T-helper 1 cell treated with Interleukin-12 subunit alpha and Interleukin-12 subunit beta and Interleukin-4 antibody, amounts not matched to agents 30 μg/mL and 1 μg/mL, for 36 hours (primary cell): Measurements from ENCODE around the gene GPS1.

Experiments
- H3K27ac Mint-ChIP-seq: one replicate; pipeline ENCODE4 v1.8.0; 2021; ENCODE audit warnings: mild to moderate bottlenecking, mixed read lengths
- H3K27me3 Mint-ChIP-seq: one replicate; pipeline ENCODE4 v1.8.0; 2021; ENCODE audit warnings: low read depth, mixed read lengths
- H3K36me3 Mint-ChIP-seq: one replicate; pipeline ENCODE4 v1.8.0; 2021; ENCODE audit warnings: low read depth, mixed read lengths
- H3K4me1 Mint-ChIP-seq: one replicate; pipeline ENCODE4 v1.8.0; 2021; ENCODE audit warnings: low read depth, mixed read lengths
- H3K4me3 Mint-ChIP-seq: one replicate; pipeline ENCODE4 v1.8.0; 2021; ENCODE audit warnings: mild to moderate bottlenecking, moderate library complexity, mixed read lengths
- H3K9me3 Mint-ChIP-seq: one replicate; pipeline ENCODE4 v1.8.0; 2021; ENCODE audit warnings: mixed read lengths

The GPS1 gene

DNA sequence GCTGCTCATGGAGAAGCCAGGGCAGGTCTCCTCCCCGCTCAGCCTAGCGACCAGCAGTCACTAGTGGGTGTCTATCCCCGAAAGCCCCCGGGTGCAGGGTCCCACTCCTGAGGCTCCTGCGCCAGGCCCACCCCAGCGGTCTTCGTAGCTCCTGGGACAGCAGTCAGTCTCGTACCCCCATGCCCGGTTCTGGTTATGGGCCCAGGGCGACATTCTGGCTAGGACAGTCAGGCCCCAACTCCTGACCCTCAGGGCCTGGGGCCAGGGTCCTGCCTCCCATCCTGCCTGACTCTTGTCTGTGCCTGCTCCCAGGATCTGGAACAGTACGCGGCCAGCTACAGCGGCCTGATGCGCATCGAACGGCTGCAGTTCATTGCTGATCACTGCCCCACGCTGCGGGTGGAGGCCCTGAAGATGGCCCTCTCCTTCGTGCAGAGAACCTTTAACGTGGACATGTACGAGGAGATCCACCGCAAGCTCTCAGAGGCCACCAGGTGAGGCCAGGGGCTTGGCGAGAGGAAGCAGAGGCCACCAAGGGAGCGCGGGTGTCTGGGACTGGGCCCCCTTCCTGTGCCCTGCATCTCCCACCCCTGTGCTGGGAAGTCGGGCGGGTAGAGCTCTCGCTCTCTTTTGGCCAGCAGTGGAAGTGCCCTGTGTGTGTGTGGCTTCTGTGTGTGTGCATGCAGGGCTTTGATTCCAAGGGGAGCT, 2.0 kb downstream of the GPS1 start:
- Mint-ChIP-seq H3K27ac (peak overlapping the region; percentile 20), H3K4me1 (peaks cover 7% of the 10 kb centered on the region), H3K9me3 (no peaks in the 10 kb centered on the region), H3K4me3 (peak overlapping the region; percentile 70), H3K27me3 (no peaks in the 10 kb centered on the region), H3K36me3 (peaks cover 3% of the 10 kb centered on the region)

DNA sequence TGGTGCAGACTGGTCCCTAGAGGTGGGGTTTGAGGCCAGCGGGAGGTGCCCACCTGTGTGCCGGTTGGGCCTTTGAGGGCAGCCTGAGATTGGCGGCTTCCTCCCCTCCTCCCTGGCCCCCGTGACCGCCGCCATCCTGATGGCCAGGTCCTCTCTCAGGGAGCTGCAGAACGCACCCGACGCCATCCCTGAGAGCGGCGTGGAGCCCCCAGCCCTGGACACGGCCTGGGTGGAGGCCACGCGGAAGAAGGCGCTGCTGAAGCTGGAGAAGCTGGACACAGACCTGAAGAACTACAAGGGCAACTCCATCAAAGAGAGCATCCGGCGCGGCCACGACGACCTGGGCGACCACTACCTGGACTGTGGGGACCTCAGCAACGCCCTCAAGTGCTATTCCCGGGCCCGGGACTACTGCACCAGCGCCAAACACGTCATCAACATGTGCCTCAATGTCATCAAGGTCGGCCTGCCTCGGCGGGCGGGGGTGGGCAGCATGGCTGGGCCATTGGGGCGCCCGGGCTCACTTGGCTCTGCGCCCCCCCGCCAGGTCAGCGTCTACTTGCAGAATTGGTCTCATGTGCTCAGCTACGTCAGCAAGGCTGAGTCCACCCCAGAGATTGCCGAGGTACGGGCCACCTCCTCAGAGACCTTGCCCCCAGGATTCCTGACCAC, 2.8 kb downstream of the GPS1 start:
- Mint-ChIP-seq H3K36me3 (peaks cover 3% of the 10 kb centered on the region), H3K27me3 (no peaks in the 10 kb centered on the region), H3K9me3 (no peaks in the 10 kb centered on the region), H3K4me3 (peak overlapping the region; percentile 37), H3K4me1 (peaks cover 7% of the 10 kb centered on the region), H3K27ac (no peak overlapping the region)

DNA sequence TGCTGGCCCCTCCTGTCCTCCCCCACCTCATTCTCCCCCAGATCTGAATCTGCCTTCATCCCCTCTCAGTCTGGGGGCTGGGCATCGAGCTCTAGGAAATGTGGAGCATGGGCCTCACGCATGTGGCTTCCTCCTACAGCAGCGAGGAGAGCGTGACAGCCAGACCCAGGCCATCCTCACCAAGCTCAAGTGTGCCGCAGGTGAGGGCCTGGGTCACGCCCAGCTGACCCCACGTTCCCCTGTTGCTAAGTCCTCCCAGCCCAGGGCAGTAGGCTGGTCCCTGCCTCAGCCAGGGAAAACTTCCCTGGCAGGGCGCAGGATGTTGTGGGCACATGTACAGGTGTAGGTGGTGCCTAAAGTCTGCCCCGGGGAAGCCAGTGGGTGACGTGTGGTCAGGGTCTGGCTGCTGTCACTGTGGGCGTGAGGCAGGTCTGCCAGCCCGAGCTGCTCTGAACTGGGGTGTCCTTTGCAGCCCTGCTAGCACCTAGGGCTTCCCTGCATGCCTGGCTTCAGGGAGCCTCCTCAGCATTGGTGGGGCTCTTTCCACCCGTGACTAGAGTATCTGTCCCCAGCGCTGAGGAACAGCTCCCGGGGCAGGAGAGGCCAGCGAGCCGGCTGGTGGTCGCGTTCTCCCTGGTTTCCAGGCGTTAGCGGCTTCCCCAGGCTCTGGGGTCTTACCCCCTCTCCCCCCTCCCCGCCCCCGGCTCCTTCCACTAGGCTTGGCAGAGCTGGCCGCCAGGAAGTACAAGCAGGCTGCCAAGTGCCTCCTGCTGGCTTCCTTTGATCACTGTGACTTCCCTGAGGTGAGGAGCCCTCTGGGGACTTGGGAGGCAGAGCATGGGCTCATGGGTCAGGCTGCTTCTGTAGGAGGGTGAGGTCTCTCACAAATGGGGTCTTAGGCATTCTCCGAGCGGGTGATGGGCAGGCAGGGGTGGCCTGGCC, 3.6 kb downstream of the GPS1 start:
- H3K4me1 Mint-ChIP-seq = peaks cover 6% of the 10 kb centered on the region
- peak overlapping the region; percentile 37 for H3K4me3 Mint-ChIP-seq
- no peak overlapping the region for H3K27ac Mint-ChIP-seq
- peaks cover 3% of the 10 kb centered on the region for H3K36me3 Mint-ChIP-seq
- no peaks in the 10 kb centered on the region for H3K9me3 Mint-ChIP-seq
- H3K27me3 Mint-ChIP-seq = no peaks in the 10 kb centered on the region

DNA sequence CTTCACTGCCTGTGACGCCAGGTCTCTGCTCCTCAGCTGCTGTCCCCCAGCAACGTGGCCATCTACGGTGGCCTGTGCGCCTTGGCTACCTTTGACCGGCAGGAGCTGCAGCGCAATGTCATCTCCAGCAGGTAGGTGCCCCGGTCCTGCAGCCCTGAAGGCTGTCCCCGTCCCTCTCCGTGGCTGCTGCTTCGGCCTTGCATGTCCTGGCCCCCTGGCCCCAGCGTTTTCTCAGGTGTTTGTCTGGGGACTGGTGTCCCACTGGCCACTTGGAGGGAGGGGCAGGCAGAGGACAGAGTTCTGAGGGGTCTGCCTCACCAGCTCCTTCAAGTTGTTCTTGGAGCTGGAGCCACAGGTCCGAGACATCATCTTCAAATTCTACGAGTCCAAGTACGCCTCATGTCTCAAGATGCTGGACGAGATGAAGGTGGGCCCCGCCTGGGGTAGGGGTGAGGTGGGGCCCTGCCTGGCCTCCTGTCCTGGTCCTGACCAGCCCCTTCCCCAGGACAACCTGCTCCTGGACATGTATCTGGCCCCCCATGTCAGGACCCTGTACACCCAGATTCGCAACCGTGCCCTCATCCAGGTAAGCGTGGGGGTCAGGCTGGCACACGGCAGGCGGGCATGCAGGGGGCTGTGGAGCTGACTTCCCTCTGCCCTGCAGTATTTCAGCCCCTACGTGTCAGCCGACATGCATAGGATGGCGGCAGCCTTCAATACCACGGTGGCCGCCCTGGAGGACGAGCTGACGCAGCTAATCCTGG, 4.4 kb downstream of the GPS1 start:
- H3K4me3 Mint-ChIP-seq = no peak overlapping the region
- H3K27me3 Mint-ChIP-seq = no peaks in the 10 kb centered on the region
- H3K4me1 Mint-ChIP-seq = peaks cover 2% of the 10 kb centered on the region
- no peak overlapping the region for H3K27ac Mint-ChIP-seq
- no peaks in the 10 kb centered on the region for H3K9me3 Mint-ChIP-seq
- H3K36me3 Mint-ChIP-seq = peaks cover 3% of the 10 kb centered on the region

DNA sequence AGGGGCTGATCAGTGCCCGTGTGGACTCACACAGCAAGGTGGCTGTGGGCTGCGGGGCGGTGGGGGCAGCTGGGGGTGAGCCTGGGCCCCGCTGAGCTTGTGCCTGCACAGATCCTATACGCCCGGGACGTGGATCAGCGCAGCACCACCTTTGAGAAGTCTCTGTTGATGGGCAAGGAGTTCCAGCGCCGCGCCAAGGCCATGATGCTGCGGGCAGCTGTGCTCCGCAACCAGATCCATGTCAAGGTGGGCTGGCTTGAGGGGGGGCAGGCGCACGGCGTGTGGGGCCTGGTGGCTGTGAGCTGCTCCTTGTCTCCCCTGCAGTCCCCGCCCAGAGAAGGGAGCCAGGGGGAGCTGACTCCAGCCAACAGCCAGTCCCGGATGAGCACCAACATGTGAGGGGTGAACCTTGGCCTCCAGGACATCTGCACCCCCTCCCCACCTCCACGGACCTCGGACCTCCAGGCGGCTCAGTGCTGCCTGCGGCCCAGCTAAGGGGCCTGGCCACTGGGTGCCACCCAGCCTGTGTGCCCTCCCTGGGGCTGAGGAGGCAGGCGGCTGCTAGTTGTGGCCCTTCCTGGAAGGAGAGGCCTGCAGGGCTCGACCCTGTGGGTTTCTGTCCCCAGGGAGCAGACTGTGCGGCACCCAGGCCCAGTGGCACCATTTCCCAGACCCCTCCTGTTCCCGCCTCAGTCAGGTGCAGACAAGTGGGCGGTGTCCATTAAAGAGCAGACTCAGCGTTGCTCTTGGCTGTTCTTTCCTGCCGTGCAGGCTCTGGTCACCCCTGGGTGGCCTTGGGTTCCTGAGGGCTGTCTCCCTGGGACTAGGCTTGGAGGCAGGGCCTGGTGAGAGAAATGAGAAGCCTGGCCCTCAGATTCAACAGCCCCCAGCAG, 5.3 kb downstream of the GPS1 start:
- Mint-ChIP-seq H3K36me3 (peaks cover 3% of the 10 kb centered on the region), H3K4me3 (no peak overlapping the region), H3K9me3 (no peaks in the 10 kb centered on the region), H3K4me1 (peaks cover 2% of the 10 kb centered on the region), H3K27ac (no peak overlapping the region), H3K27me3 (no peaks in the 10 kb centered on the region)

DNA sequence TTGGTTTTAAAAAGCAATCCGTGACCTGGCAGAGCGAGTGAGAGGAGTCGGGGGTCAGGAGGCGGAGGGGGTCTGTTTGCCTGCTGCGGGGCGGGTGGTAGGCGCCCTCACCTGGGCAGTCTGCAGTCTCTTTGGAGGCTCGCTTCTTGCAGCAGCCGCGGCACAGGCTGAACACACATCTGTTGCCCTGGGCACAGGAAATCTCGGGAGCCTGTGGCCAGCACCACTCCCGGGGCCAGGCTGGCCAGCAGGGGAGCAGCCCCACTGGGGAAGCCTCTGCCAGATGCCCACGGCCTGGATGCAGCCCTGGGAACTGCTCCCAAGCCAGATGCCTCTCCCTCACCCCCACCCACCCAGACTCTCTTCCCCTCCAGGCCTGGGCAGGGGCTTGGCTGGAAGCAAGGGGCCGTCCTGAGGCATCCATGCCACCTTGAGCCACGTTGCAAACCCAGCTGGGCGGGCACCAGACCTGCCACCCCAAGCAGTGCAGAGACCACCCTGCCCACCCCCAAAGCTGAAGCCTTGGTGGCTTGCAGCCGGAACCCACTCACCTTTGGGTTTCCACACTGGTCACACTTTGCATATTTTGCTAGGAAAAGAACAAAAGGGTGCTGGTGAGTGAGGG, 6.6 kb downstream of the GPS1 start:
- Mint-ChIP-seq H3K36me3 (peaks cover 3% of the 10 kb centered on the region), H3K9me3 (no peaks in the 10 kb centered on the region), H3K4me1 (peaks cover under 1% of the 10 kb centered on the region), H3K4me3 (no peak overlapping the region), H3K27ac (no peak overlapping the region), H3K27me3 (no peaks in the 10 kb centered on the region)

DNA sequence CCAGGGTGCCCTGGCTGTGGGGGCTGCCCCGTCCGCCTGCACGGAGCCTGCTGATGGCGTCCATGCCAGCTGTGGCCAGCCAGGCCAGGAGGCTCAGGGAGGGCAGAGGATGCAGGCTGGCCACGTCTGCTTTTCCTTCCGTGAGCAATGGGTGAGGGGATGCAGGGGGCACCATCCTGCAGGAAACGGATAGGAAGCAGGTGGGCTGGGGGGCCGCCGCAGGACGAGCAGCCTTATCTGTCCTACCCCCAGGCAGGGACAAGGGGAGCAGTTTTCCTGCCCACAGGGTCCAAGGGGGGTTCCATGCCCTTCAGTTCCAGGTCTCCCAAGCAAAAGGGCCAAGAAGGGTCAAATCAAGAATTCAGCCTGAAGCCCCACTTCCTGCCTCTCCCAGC, 7.2 kb downstream of the GPS1 start:
- Mint-ChIP-seq H3K4me3 (no peak overlapping the region), H3K36me3 (peaks cover 3% of the 10 kb centered on the region), H3K9me3 (no peaks in the 10 kb centered on the region), H3K27me3 (no peaks in the 10 kb centered on the region), H3K27ac (no peak overlapping the region), H3K4me1 (no peaks in the 10 kb centered on the region)

DNA sequence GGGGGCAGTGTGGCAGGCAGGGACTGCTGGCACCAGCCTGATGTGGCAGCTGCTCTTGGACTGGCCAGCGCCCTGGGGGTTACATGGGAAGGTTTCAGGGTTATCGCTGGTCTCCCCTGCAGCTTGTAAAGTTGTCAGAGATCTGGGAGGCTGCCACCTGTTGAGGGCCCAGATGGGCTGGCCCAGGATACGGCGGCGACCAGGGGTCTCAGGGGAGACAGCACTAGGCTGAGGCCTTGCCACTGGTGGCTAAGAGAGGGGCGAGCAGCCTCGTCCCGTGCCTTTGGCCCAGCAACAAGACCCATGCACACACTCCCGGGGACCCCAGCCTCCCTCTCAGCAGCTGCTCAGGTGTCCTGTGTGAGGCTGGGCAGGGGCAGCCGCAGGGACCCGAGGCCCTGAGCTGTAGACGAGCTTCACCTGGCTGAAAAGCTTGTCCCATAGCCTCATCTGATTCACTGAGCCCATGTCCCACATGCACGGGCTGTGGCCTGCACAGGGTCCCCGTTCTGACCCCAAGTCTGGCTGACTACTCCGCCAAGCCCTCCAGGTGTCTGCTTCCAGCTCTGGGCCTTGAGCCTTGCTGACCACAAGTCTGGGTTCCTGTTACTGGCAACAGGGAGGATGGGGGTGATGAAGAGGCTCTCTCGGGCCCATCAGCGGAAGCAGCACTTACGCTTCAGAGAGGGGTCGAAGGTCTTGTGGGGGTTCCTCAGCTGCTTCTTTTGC, 7.7 kb downstream of the GPS1 start:
- Mint-ChIP-seq H3K27me3 (no peaks in the 10 kb centered on the region), H3K4me1 (peaks cover 3% of the 10 kb centered on the region), H3K36me3 (peaks cover 3% of the 10 kb centered on the region), H3K27ac (no peak overlapping the region), H3K9me3 (no peaks in the 10 kb centered on the region), H3K4me3 (no peak overlapping the region)

DNA sequence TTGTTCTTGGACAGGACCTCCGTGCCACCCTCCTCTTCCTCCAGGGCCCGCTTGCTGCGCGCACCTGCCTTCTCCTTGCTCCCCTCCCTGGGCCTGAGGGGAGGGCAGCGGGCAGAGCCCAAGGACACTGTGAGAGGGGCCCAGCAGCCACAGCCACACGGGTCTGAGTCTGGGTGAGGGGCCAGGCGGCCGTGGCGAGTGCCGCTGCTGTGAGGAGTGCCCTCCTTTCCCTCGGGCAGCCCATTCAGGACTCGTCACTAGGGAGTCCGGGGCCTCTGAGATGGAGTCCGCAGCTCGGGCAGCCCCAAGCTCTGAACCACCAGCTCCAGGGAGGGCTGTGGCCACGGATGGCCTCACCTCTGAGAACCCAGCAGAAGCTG, 8.3 kb downstream of the GPS1 start:
- Mint-ChIP-seq H3K27ac (no peak overlapping the region), H3K4me1 (peaks cover 3% of the 10 kb centered on the region), H3K4me3 (no peak overlapping the region), H3K27me3 (no peaks in the 10 kb centered on the region), H3K36me3 (peaks cover 3% of the 10 kb centered on the region), H3K9me3 (no peaks in the 10 kb centered on the region)

DNA sequence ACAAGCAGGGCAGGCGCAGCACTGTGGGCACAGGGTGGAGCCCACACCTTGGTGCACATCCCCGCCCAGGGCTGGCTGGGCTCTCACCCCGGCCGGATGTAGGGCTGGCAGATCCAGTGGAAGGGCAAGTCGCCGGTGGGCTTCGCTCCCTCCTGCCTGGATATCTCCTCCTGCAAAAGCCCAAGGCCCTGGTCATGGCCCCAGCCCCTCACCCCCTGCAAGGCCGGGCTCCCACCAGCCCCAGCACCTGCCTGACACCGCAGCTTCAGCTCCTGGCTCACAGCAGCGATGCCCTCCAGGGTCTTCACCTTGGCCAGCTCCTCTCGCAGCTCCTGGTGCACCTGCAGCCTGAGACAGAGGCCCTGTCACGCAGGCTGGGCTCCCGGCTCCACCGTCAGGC, 8.9 kb downstream of the GPS1 start:
- Mint-ChIP-seq H3K27ac (no peak overlapping the region), H3K9me3 (no peaks in the 10 kb centered on the region), H3K27me3 (no peaks in the 10 kb centered on the region), H3K36me3 (peaks cover 3% of the 10 kb centered on the region), H3K4me3 (no peak overlapping the region), H3K4me1 (peaks cover 3% of the 10 kb centered on the region)

DNA sequence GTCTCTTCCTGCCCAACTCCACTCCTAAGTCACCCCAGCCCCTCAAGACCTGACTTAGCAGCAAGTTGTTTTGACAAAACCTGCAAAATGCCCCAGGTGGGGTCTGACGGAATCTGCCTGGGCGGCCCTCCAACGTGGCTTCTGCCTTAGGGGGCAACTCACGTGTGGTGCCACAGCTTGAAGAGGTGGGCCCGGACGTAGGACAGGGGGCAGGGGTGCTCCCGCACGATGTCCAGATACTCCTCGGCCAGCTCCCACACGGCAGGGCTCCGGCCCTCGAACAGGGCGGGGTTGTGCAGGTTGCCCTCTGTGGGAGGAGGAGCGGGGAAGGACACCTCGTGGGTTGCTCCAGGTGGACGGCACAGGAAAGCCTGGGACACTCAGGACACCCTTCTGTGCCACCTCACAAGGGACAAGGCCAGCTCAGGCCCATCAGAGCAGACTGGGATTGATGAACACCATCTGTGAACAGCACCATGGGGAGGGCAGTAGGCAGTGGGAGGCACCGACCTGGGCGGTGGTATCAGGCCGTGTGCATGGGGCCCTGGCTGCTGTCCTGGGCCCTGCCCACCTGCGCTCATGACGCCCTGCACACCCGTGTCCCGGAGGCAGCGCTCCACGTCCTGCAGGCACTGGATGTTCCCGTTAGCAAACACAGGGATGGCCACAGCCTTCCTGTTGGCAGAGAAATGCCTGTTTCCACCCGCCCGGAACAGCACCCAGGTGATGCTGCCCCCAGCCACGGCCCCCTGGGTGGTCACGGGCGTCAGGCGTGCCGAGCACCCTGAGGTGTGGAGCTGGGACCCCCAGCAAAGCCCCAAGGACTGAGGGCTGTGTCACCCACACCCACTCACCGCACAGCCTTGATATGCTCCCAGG, 9.6 kb downstream of the GPS1 start:
- no peak overlapping the region for H3K27ac Mint-ChIP-seq
- no peaks in the 10 kb centered on the region for H3K9me3 Mint-ChIP-seq
- no peaks in the 10 kb centered on the region for H3K27me3 Mint-ChIP-seq
- peaks cover 5% of the 10 kb centered on the region for H3K36me3 Mint-ChIP-seq
- peaks cover 5% of the 10 kb centered on the region for H3K4me1 Mint-ChIP-seq
- H3K4me3 Mint-ChIP-seq = no peak overlapping the region
